GM21576 (cell line): ENCODE measurements around the gene PHETA1.
"Not testable (repeated sequence)": the region's sequence is repeated elsewhere in the genome, so short reads cannot be mapped to it uniquely, and the experiment has no call there.

Experiments used
- ATAC-seq: cut with Tn5 transposase; IDR thresholded peaks from one replicate; pipeline ENCODE4 v1.9.1; 2021; ENCODE audit warnings: mild to moderate bottlenecking, moderate library complexity; ENCODE audit not compliant: unreplicated experiment

Gene PHETA1

DNA sequence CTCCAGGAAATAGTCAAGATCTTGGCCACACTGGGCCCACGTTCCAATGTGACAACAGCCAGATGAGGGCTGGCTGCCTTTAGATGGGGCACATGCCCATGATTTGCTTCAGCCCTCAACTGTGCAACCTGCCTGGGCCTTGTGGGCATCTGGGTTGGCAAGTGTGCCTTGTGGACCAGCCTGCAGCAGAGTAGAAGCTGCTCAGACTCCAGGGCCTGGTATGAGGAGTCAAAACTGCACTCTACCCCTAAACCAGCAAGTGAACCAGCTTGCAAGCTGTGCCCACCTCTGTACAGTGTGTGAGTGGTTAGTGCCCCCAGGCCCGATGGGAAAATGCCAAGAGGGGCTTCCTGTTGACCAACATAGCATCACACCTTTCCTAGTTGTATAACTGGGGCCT is 17.9 kb downstream of the PHETA1 start:
- no peak for ATAC-seq

DNA sequence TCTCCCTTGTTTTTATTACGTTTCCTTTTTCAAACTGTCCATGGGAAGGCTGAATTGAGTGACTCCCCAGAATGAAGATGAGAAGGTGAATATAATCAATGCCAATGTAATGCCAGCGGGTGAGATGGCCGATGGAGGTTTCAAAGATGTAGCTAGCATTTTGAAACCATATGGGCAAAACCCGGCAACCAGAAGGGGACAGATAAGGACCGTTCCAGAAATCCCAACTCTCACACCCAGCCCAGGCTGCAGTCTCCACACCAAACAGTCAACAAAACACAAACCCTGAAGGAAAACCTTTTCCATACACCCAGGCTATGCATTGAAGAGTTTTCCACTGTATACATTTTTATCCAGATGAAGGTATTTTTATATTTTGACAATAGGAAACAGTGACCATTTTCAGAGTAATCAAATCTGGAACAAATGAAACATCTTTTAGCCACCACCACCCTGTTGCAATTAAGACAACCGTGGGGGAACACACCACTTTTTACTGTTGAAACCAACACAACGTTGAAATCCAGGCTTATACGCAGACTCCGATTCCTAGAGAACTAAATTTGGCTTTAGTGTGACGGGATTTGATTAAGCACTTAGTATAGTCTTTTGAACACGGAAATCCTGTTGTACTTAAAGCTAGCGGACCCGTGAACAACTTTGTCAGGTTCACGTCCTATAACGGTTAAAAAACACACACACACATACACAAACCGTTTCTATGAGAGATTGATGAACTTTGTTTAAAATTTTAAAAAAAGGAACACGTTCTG is 19.0 kb downstream of the PHETA1 start:
- ATAC-seq: no peak

DNA sequence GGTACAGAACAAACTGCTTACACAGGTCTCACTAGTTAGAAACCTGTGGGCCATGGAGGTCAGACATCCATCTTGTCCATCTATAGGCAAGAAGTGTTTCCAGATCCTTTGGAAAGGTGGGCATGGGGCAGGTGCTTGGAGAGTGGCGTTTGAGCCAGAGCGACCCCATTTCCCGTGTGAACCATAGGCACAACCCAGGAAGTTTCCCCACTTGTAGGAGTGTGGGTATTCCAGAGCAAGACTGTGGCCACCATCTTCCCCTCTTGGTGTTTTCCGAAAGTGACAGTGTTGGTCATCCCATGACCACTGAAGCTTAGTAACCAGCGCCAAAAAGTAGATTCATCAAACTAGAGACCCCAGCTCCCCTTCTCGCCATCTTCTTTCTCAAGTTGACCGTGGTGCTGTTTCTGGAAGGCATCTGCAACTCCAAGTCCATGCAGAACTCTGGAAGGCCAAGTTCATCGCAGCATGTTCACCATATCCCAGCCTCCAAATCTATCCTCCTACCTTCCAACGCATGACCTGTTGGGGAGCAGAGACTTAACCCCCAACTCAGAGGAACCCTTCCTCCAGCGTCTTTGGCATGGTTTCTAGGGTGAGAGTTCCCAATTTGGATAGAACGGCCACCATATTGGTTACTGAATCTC is 19.7 kb downstream of the PHETA1 start:
- no peak for ATAC-seq

DNA sequence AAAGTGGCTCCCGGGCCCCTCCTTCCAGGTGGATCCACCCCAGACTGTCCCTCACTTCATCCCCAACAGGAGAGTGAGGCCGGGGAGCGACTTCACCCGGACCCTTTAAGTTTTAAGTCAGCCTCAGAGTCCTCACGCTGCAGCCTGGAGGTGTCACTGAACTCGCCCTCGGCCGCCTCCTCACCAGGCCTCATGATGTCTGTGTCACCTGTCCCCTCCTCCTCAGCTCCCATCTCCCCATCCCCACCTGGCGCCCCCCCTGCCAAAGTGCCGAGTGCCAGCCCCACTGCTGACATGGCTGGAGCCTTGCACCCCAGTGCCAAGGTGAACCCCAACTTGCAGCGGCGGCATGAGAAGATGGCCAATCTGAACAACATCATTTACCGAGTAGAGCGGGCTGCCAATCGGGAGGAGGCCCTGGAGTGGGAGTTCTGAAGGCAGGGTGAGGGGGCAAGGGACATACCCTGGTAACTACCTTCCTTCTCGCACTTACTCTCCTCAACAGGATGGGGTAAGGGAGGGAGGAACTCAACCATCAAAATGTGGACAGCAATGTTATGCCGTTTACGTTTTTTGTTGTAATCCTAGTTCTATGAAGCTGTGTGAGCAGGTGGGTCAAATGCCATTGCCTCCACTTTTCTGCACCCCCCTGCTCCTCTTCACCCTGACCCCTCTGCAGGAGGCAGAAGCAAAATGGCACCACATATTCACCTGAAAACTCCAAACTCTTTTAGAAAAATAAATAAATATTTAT is 20.8 kb downstream of the PHETA1 start:
- no peak for ATAC-seq

DNA sequence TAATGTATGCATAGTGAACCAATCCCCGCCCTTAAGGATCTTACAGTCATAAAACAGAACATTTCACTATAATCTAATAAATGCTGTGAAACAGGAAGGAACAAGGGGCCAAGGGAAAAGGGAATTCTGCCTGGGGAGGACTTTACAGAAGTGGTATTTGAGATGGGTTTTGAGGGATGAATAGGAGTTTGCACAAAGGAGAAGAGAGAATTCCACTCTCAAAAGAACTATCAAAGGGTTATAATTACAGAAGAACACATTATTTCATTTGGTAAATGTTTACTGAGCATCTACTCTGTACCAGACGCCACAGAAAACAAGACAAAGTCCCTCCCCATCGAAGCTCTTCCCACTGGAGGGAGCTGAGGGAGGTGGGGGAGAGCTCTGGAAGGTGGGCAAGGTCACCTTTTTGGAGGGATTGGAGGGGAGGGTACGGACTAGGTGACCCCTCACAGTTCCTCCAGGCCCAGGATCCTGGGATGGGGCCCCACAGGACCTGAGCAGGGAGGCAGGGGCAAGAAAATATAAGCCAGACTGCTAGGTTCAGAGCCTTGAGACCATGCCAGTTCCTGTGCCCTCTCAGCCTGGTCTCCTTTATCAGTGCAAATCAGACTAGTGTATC is 24.5 kb downstream of the PHETA1 start:
- ATAC-seq: no peak

DNA sequence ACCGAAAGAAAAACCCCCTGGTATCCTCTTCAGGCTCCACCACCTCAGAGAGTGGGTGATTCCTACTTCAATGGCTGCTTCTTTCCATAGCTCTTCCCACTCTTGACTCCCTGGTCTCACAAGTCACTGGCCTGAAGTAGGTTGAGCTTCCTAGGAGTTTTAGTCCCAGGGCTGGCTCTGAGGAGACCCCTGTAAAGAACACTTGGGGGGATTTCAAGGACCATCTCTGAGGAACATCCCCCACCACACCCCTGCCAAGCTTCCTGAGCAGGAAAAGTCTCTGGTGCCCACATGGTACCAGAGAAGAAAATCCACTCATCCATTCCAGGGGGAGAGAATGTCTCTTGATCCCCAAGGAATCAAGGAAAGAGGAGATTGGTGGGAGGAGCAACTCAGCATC is 25.7 kb downstream of the PHETA1 start:
- ATAC-seq: no peak

DNA sequence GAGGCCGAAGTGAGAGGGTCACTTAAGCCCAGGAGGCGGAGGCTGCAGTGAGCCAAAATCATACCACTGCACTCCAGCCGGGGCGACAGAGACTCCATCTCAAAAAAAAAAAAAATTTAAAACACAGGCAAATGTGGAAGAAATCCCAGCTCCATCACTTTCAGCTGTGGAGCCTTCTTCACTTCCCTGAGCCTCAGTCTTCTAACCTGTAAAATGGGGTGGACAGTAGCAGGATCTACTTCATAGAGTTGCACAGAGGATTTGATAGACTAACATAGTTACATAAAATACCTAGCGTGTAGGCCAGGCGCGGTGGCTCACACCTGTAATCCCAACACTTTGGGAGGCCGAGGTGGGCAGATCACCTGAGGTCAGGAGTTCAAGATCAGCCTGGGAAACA is 26.5 kb downstream of the PHETA1 start:
- no peak for ATAC-seq

DNA sequence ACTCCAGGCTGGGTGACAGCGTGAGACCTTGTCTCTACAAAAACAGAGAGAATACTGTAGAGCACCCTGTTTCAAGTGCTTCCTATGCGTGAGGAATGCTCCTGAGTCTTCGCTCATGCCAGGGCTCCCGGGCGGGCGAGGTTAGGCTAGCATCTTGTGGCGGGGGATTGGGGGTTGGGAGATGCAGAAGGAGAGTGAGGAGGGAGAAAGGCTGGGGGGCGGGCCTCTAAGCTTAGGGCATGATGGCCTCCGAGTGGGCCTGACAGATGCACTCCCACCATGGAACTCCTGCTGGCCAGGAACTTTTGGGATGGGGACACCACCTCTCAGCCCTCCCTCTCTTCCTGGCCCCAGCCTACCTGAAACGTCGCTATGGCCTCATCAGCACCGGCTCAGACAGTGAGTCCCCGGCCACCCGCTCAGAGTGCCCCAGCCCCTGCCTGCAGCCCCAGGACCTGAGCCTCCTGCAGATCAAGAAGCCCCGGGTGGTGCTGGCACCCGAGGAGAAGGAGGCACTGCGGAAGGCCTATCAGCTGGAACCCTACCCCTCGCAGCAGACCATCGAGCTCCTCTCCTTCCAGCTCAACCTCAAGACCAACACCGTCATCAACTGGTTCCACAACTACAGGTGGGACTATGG is 27.3 kb downstream of the PHETA1 start:
- no peak for ATAC-seq

DNA sequence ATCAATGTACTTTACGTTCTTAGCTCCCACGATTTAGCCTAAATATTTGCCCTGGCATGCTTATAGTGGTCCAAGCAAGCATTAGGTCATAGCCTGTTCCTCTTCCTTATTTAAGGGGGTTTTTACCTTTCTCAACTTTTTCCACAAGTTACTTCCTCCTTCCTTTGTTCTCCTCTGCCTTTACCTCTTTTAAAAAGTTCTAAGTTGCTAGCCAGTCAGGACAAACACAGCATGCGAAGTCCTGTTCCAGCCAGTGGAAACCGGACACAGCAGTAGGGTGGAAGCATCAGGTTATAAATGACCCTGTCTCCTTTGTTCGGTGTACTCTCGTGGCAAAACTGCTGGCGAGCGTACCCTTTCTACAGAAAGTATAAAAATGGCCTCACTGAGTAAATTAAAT is 28.2 kb downstream of the PHETA1 start:
- not testable (repeated sequence) for ATAC-seq

DNA sequence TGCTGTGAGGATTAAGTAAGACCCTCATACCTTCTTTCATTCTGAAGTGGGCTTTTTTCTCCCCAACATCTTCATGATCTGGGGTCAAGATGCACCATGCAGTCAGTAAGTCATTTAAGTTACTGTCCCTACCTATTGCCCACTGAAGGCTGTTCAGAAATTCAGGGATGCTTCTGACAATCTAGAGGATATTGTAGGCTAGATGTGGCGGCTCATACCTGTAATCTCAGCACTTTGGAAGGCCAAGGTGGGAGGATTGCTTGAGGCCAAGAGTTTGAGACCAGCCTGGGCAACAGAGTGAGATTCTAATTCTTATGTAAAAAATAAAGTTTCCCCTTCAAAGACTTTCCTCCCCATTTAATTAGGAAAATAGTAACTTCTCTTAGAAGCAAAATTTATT is 28.7 kb downstream of the PHETA1 start:
- ATAC-seq: no peak

DNA sequence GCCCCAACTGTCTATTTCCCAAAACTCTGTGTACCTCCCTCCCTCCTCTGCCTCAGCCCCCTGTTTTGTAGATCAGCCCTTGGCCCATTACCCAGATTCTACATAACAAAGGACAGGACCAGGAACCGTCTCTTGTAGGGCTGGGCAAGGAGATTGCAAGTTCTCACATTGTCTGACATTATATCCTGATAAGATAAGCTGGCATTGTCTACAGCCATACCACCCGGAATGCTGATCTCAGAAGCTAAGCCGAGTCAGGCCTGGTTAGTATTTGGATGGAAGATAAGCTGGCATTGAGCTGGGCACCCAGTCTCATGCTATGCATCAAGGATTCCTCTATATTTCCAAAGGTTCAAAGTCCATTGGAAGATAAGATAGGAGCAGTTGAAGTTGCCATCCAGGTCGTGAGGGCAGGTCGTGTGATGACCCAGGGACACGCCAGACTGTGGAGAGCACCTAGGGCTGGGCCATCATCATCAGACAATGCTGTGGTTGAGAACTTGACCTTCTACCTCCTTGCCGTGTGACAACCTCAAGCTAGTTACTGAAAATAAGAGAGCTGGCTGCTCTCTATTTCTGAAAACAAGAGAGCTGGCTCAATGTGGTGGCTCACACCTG is 29.5 kb downstream of the PHETA1 start:
- ATAC-seq: no peak

DNA sequence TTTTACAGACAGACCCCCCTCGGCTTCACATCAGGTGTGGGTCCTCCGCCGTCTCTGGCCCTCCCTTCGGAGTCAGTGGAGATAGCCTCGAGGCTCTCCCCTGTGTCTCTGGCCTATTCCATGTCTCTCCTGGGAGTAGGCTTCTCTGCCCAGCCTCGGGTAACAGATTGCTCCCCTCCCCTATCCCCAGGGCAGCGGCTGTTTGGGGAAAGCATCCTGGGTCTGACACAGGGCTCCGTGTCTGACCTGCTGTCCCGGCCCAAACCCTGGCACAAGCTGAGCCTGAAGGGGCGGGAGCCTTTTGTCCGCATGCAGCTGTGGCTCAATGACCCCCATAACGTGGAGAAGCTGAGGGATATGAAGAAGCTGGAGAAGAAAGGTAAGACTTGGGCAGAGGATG is 30.8 kb downstream of the PHETA1 start:
- ATAC-seq: no peak

DNA sequence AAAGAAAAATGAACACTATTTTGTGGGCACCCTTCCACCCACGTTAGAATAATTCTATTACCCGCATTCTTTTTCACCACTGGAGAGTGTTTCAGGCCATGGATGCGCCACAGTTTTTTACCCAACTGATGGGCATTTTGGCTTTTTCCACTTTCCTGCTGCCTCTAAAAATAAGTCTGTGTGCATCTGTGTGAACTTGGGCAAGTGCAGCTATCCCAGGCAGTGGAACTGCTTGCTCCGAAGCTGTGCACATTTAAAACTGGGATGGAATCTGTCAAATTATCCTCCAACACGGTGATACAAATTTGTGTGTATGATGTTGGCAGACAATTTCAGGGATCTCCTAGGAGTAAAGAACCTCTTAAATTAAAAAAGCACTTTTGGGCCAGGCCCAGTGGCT is 31.5 kb downstream of the PHETA1 start:
- no peak for ATAC-seq

DNA sequence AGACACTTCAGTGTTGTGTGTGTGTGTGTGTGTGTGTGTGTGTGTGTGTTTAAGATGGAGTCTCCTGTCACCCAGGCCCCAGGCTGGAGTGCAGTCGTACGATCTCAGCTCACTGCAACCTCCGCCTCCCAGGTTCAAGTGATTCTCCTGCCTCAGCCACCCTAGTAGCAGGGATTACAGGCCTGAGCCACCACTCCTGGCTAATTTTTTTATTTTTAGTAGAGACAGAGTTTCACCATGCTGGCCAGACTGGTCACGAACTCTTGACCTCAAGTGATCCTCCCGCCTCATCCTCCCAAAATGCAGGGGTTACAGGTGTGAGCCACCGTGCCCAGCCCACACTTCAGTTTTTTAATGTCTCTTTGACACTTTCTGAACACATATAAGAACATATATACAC is 32.5 kb downstream of the PHETA1 start:
- not testable (repeated sequence) for ATAC-seq

DNA sequence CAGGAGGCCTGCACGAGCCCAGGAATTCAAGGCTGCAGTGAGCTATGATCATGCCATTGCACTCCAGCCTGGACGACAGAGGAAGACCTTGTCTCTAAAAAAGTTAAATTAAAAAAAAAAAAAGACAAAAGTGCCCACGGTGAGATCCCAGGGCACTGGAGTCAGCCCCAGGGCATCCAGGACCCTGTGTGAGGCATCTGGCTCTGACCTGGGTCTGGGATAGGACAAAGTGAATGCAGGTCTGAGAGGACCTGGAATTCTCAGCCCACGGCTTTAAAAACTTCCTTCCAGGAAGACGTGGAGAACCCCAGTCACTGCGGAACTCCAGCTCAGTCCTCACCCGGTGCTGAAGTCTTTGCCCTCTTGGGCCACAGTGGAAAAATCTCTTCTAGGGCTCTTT is 33.1 kb downstream of the PHETA1 start:
- ATAC-seq: no peak

DNA sequence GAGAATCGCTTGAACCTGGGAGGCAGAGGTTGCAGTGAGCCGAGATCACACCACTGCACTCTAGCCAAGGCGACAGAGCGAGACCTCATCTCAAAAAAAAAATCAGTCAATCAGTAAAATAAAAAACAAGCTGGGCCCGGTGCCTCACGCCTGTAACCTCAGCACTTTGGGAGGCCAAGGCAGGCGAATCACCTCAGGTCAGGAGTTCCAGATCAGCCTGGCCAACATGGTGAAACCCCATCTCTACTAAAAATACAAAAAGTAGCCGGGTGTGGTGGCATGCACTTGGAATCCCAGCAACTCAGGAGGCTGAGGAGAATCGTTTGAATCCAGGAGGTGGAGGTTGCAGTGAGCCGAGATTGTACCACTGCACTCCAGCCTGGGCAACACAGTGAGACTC is 33.6 kb downstream of the PHETA1 start:
- ATAC-seq: not testable (repeated sequence)

DNA sequence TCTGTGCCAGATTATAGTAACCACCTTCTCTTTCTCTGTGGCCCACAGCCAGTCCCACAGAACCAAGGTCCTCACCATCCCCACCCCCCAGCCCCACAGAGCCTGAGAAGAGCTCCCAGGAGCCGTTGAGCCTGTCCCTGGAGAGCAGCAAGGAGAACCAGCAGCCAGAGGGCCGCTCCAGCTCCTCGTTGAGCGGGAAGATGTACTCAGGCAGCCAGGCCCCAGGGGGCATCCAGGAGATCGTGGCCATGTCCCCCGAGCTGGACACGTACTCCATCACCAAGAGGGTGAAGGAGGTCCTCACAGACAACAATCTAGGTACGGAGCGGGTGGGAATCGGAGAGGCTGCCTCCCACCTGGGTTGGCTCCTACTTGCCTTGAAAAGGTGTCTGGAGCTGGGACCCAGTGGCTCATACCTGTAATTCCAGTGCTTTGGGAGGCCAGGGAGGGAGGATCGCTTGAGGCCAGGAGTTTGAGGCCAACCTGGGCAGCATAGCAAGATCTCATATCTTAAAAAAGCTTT is 34.4 kb downstream of the PHETA1 start:
- no peak for ATAC-seq

DNA sequence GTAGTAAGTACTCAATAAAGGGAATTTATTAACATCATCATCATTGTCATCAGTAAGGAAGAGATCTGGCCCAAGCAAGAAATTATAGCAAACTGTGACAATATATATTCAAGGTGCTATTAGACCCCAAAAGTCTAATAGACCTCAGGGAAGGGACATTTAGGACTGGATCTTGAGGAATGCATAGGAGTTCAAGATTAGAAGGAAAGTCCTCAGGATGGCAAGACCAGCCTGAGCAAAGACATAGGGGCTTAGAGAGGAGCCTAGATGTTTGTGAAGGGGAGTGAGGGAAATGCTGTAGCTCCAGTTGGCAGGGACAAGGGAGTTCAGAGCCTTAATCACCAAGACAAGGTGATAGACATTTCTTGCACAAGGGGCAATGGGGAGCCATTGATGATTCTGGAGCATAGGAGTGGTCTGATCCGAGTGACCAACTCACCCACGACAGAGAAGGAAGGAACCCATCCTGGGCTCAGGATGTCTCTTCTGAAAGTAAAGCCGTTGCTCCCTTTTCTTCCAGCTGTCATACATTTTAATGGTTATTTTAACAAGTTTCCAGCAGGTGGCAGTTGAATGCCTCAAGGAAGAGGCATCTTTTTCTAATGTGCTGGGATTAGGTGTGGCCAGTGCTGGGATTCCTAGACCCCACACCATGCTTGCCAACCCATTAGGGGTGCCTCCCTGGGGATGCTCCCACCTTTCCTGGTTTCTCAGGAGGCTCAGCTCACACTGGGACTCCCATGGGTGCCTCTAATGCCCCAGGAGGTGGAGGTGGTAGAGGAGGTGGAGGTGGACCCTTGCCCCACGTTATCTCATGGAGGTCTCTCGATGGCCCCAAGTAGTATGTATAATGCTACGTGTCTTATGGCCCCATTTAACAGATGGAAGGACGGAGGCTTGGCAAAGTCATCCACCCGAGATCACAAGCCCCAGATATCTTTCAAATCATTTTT is 37.8 kb downstream of the PHETA1 start:
- no peak for ATAC-seq

DNA sequence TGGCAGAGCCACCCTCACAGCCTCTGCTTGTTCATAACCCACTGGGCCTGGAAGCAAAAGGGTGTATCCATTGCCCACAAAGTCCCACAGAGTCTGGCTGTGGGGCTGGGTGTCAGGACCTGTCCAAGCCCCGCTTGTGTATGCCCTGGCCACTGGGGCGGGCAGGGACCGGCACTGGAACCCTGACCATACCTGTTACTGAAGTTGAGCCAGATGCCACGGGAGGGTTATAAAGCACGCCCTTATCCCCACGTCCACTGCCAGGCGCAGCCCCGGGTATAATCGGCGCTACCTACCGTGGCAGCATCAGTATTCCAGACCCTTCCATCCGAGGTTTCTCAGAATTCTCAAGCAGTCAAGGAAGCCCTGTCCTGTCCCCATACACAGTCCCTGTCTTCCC is 40.8 kb downstream of the PHETA1 start:
- no peak for ATAC-seq
